SK-N-SH (cell line): Measurements from ENCODE around the gene GPR180. TPM values are rescaled to one million over a fixed set of nuclear protein-coding genes. Genes with fewer than 3 reads are reported as not detected.

Experiments used
- CTCF ChIA-PET: fragments of 300-600, 350-600 bp; formaldehyde crosslinking; extraction: SDS; loops from one replicate; lab custom pipeline; 2021; lab: Yijun Ruan, JAX
- POLR2A ChIA-PET: fragments of 350-600 bp; sonication (Branson Sonifier 250); formaldehyde crosslinking; extraction: SDS; loops from one replicate; lab custom pipeline; 2020; ENCODE audit warnings: antibody characterized with exemption, inconsistent platforms; lab: Yijun Ruan, JAX
- DNase-seq: peaks from one replicate; pipeline ENCODE4 v3.0.0; 2012
- H2AFZ ChIP-seq: fragments of 200-600 bp; sonication (generic); 2 replicates; pipeline ENCODE4 v1.8.1; 2016; ENCODE audit warnings: antibody characterized with exemption, mild to moderate bottlenecking, low read depth
- H3F3A ChIP-seq: fragments of 200-600 bp; sonication (generic); replicated peaks from 2 replicates; pipeline ENCODE3; 2016; ENCODE audit warnings: antibody characterized with exemption, mild to moderate bottlenecking; ENCODE audit not compliant: insufficient read depth
- H3K27ac ChIP-seq, 2 experiments: fragments of 200-500 bp in 1 of 2; fragments of 200-600 bp in 1 of 2; sonication (Bioruptor generic) in 1 of 2; sonication (generic), shearing (Covaris generic) in 1 of 2; 2 replicates each; pipeline versions ENCODE4 v1.5.1 to v1.6.1; 2014 to 2016; ENCODE audit warnings: low read depth in 2 of 2, inconsistent platforms in 1 of 2, low read length in 1 of 2, mild to moderate bottlenecking in 1 of 2, mixed read lengths in 1 of 2
- H3K27me3 ChIP-seq: fragments of 200-600 bp; sonication (generic), shearing (Covaris generic); 2 replicates; pipeline ENCODE4 v1.6.1; 2016; ENCODE audit warnings: mixed run types; ENCODE audit not compliant: insufficient read depth
- H3K36me3 ChIP-seq, 2 experiments: fragments of 200-500 bp in 1 of 2; fragments of 200-600 bp in 1 of 2; sonication (Bioruptor generic) in 1 of 2; sonication (generic) in 1 of 2; replicated peaks in 1 of 2; 2 replicates each; pipeline versions ENCODE3 to v1.5.1; 2014 to 2016; ENCODE audit warnings: low read length in 1 of 2, mild to moderate bottlenecking in 1 of 2; ENCODE audit not compliant: insufficient read depth in 2 of 2, control insufficient read depth in 1 of 2
- H3K4me1 ChIP-seq, 2 experiments: fragments of 200-500 bp in 1 of 2; fragments of 200-600 bp in 1 of 2; sonication (Bioruptor generic) in 1 of 2; sonication (generic), shearing (Covaris generic) in 1 of 2; 2 replicates each; pipeline versions ENCODE4 v1.5.1 to v1.6.1; 2014 to 2016; ENCODE audit warnings: low read depth in 1 of 2, low read length in 1 of 2, mixed run types in 1 of 2; ENCODE audit not compliant: insufficient read depth in 2 of 2, control insufficient read depth in 1 of 2
- H3K4me2 ChIP-seq: fragments of 200-600 bp; sonication (generic), shearing (Covaris generic); 2 replicates; pipeline ENCODE4 v1.6.1; 2017; ENCODE audit warnings: mixed run types
- H3K4me3 ChIP-seq, 2 experiments: fragments of 200-500 bp in 1 of 2; fragments of 200-600 bp in 1 of 2; sonication (Bioruptor generic) in 1 of 2; sonication (generic), shearing (Covaris generic) in 1 of 2; 2 replicates each; pipeline versions ENCODE4 v1.5.1 to v1.8.1; 2014 to 2016; ENCODE audit warnings: low read depth in 2 of 2, inconsistent platforms in 1 of 2, low read length in 1 of 2, mild to moderate bottlenecking in 1 of 2, mixed read lengths in 1 of 2, moderate library complexity in 1 of 2
- H3K79me2 ChIP-seq: fragments of 200-600 bp; sonication (generic); 2 replicates; pipeline ENCODE4 v1.8.1; 2017; ENCODE audit warnings: mild to moderate bottlenecking; ENCODE audit not compliant: insufficient read depth
- H3K9ac ChIP-seq: fragments of 200-600 bp; sonication (generic); 2 replicates; pipeline ENCODE4 v1.6.1; 2017; ENCODE audit warnings: mixed run types
- H3K9me2 ChIP-seq: fragments of 200-600 bp; sonication (generic); 2 replicates; pipeline ENCODE4 v1.6.1; 2017; ENCODE audit warnings: mixed run types
- H3K9me3 ChIP-seq: fragments of 200-600 bp; sonication (generic); 2 replicates; pipeline ENCODE4 v1.6.1; 2017; ENCODE audit warnings: mixed run types, mild to moderate bottlenecking, moderate library complexity
- H4K20me1 ChIP-seq: fragments of 200-600 bp; sonication (generic); 2 replicates; pipeline ENCODE4 v1.6.1; 2017; ENCODE audit warnings: mild to moderate bottlenecking, mixed run types; ENCODE audit not compliant: insufficient read depth
- CHD2 ChIP-seq: fragments of 150-350 bp; IDR thresholded peaks from 2 replicates; pipeline ENCODE4 v1.6.1; 2018; ENCODE audit warnings: low read length; ENCODE audit not compliant: partially characterized antibody
- EP300 ChIP-seq, 2 experiments: IDR thresholded peaks; 2 replicates each; pipeline versions ENCODE4 v1.4.0 to v1.6.1; 2012; ENCODE audit warnings: borderline replicate concordance in 1 of 2, low read depth in 1 of 2, low read length in 1 of 2
- GATA2 ChIP-seq: sonication (generic); formaldehyde crosslinking; IDR thresholded peaks from 2 replicates; pipeline ENCODE4 v1.5.0; 2020; ENCODE audit warnings: mild to moderate bottlenecking, missing genetic modification reagents
- MEF2A ChIP-seq: IDR thresholded peaks from 2 replicates; pipeline ENCODE4 v1.4.0; 2012; ENCODE audit warnings: low read depth, borderline replicate concordance
- PBX3 ChIP-seq: IDR thresholded peaks from 2 replicates; pipeline ENCODE4; 2012
- POLR2AphosphoS5 ChIP-seq: IDR thresholded peaks from 2 replicates; pipeline ENCODE4 v1.6.1; 2012; ENCODE audit warnings: low read depth, low read length
- RAD21 ChIP-seq: IDR thresholded peaks from 2 replicates; pipeline ENCODE4 v1.6.1; 2012; ENCODE audit warnings: mild to moderate bottlenecking, low read length
- RCOR1 ChIP-seq: fragments of 150-350 bp; IDR thresholded peaks from 2 replicates; pipeline ENCODE4 v1.6.1; 2017; ENCODE audit warnings: antibody characterized with exemption, low read length
- SIN3A ChIP-seq: IDR thresholded peaks from 2 replicates; pipeline ENCODE4 v1.6.1; 2012; ENCODE audit warnings: low read depth, mild to moderate bottlenecking, low read length, moderate library complexity, borderline replicate concordance
- SMC3 ChIP-seq: IDR thresholded peaks from 2 replicates; pipeline ENCODE4 v1.6.1; 2012; ENCODE audit warnings: low read depth, low read length, improper control_type of control experiment
- TEAD4 ChIP-seq: IDR thresholded peaks from 2 replicates; pipeline ENCODE4 v1.4.0; 2012; ENCODE audit warnings: mild to moderate bottlenecking, borderline replicate concordance; ENCODE audit not compliant: insufficient read depth
- WGBS: methylation state at CpG from one replicate; pipeline ENCODE4 v1.1.6; 2017; ENCODE audit warnings: low lambda C conversion rate; 5-methylcytosine and 5-hydroxymethylcytosine counted together
- polyA plus RNA-seq, 3 experiments: library from polyadenylated mRNA; depleted of rRNA; stranded (reverse); fragments of >200 nt; gene quantifications; 2 replicates each; pipeline ENCODE4 v1.2.3, GENCODE V29; 2012
- TF ChIP-seq, protein P1 (sequence below): IDR thresholded peaks from 2 replicates; pipeline ENCODE4 v1.4.0; 2012; ENCODE audit warnings: low read depth, borderline replicate concordance
- TF ChIP-seq, protein P2 (sequence below): fragments of 150-350 bp; IDR thresholded peaks from 2 replicates; pipeline ENCODE4 v1.6.1; 2016; ENCODE audit warnings: mild to moderate bottlenecking, low read depth, low read length
- TF ChIP-seq, protein P3 (sequence below): fragments of 150-350 bp; IDR thresholded peaks from 2 replicates; pipeline ENCODE4 v1.6.1; 2017; ENCODE audit warnings: antibody characterized with exemption, low read length, low read depth, borderline replicate concordance

Gene GPR180
- polyA plus RNA-seq, 1 of the 3 experiments (the other 2 are of a cell fraction), result 1.8 TPM

GRCh38 chr13:94602467-94602866 lies 810 bp downstream of the GPR180 start:
- TF ChIP-seq, protein P1, sequence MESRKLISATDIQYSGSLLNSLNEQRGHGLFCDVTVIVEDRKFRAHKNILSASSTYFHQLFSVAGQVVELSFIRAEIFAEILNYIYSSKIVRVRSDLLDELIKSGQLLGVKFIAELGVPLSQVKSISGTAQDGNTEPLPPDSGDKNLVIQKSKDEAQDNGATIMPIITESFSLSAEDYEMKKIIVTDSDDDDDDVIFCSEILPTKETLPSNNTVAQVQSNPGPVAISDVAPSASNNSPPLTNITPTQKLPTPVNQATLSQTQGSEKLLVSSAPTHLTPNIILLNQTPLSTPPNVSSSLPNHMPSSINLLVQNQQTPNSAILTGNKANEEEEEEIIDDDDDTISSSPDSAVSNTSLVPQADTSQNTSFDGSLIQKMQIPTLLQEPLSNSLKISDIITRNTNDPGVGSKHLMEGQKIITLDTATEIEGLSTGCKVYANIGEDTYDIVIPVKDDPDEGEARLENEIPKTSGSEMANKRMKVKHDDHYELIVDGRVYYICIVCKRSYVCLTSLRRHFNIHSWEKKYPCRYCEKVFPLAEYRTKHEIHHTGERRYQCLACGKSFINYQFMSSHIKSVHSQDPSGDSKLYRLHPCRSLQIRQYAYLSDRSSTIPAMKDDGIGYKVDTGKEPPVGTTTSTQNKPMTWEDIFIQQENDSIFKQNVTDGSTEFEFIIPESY, result no peak
- TF ChIP-seq SMC3 (no peak), SIN3A (no peak), EP300 (IDR thresholded peaks at IDR 0.05; ENCODE audit: borderline replicate concordance in 1 of 2, low read depth in 1 of 2, low read length in 1 of 2) (no peak), RAD21 (no peak), PBX3 (no peak), MEF2A (no peak)
- TF ChIP-seq, protein P2, sequence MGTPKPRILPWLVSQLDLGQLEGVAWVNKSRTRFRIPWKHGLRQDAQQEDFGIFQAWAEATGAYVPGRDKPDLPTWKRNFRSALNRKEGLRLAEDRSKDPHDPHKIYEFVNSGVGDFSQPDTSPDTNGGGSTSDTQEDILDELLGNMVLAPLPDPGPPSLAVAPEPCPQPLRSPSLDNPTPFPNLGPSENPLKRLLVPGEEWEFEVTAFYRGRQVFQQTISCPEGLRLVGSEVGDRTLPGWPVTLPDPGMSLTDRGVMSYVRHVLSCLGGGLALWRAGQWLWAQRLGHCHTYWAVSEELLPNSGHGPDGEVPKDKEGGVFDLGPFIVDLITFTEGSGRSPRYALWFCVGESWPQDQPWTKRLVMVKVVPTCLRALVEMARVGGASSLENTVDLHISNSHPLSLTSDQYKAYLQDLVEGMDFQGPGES, result no peak
- TF ChIP-seq, protein P3, sequence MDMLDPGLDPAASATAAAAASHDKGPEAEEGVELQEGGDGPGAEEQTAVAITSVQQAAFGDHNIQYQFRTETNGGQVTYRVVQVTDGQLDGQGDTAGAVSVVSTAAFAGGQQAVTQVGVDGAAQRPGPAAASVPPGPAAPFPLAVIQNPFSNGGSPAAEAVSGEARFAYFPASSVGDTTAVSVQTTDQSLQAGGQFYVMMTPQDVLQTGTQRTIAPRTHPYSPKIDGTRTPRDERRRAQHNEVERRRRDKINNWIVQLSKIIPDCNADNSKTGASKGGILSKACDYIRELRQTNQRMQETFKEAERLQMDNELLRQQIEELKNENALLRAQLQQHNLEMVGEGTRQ, result no peak
- Histone ChIP-seq H2AFZ (peak overlapping the region; percentile 89), H3K36me3 (peaks cover 13 to 20% of the 10 kb centered on the region in 2 experiments), H3K9ac (peak overlapping the region; percentile 81), H3K4me1 (peaks cover 0 to 6% of the 10 kb centered on the region in 2 experiments; a peak in 2 of 4 replicates), H3K9me2 (no peaks in the 10 kb centered on the region), H3K27ac (peak overlapping the region; percentile 59 to 86), H3K79me2 (peaks cover 45% of the 10 kb centered on the region), H3F3A (no peaks in the 10 kb centered on the region), H3K9me3 (no peaks in the 10 kb centered on the region), H3K27me3 (no peaks in the 10 kb centered on the region), H3K4me3 (peak overlapping the region; percentile 87 to 100), H4K20me1 (no peaks in the 10 kb centered on the region), H3K4me2 (peak overlapping the region; percentile 78)
- WGBS, result 43% methylated on average over 1 of the region's 1 CpG
- DNase-seq, result no peak
- CTCF ChIA-PET, result interaction anchor here (0.7 to 1.4 kb wide), 5 partner anchors 14 to 864 kb away, joined by 3 to 7 read pairs (median 5); no protein-coding TSS in a partner anchor
- POLR2A ChIA-PET, result interaction anchor here (0.7 to 1.3 kb wide), 2 partner anchors 53 to 152 kb away, joined by 4 to 5 read pairs; no protein-coding TSS in a partner anchor

GRCh38 chr13:94607056-94607455 lies 5.4 kb downstream of the GPR180 start:
- Histone ChIP-seq H3K27me3 (no peaks in the 10 kb centered on the region), H3K9me2 (no peaks in the 10 kb centered on the region), H4K20me1 (no peaks in the 10 kb centered on the region), H2AFZ (no peak overlapping the region), H3K79me2 (peaks cover 58% of the 10 kb centered on the region), H3K4me3 (no peak overlapping the region), H3K9ac (no peak overlapping the region), H3F3A (no peaks in the 10 kb centered on the region), H3K9me3 (no peaks in the 10 kb centered on the region), H3K27ac (no peak overlapping the region), H3K4me1 (peaks cover 0 to 6% of the 10 kb centered on the region in 2 experiments; a peak in 2 of 4 replicates), H3K36me3 (peaks cover 48 to 56% of the 10 kb centered on the region in 2 experiments), H3K4me2 (no peak overlapping the region)
- CTCF ChIA-PET, result interaction anchor here (2.5 kb wide), 1 partner anchor 13 kb away, joined by 10 read pairs; no protein-coding TSS in a partner anchor
- DNase-seq, result no peak
- POLR2A ChIA-PET, result no interaction called here
- 98% methylated on average over 4 of the region's 4 CpGs for WGBS
- TF ChIP-seq POLR2AphosphoS5 (no peak), GATA2 (no peak), TEAD4 (no peak), CHD2 (no peak), RCOR1 (no peak), EP300 (IDR thresholded peaks at IDR 0.05; ENCODE audit: borderline replicate concordance in 1 of 2, low read depth in 1 of 2, low read length in 1 of 2) (no peak), SMC3 (no peak)
- TF ChIP-seq, protein P2, result no peak
- TF ChIP-seq, protein P3, result no peak
- TF ChIP-seq, protein P1, result no peak
